Keratinocyte (primary cell): ENCODE measurements around the gene TECR. TPM values are rescaled to one million over a fixed set of nuclear protein-coding genes. Genes with fewer than 3 reads are reported as not detected.

Experiments used
- DNase-seq: peaks from one replicate; pipeline ENCODE4 v3.0.0-alpha.2; 2011; ENCODE audit warnings: low read depth, missing footprints, low spot score
- FAIRE-seq: peaks from 2 replicates; lab custom pipeline; 2011; peaks lifted over from hg19 to GRCh38; lab: Jason Lieb, UNC
- H2AFZ ChIP-seq: 2 replicates; pipeline ENCODE4 v1.6.0; 2012; ENCODE audit warnings: low read length, control low read depth, inconsistent platforms; ENCODE audit not compliant: control insufficient read depth
- H3K27ac ChIP-seq: 2 replicates; pipeline ENCODE4 v1.5.1; 2011; ENCODE audit warnings: low read length; ENCODE audit not compliant: control insufficient read depth, insufficient read depth
- H3K27me3 ChIP-seq: 3 replicates; pipeline ENCODE4 v1.6.0; 2011; ENCODE audit warnings: low read length; ENCODE audit not compliant: control insufficient read depth, insufficient read depth; ENCODE audit errors: extremely low read depth
- H3K36me3 ChIP-seq, 2 experiments: 2 replicates in 1 of 2; 3 replicates in 1 of 2; pipeline ENCODE4 v1.5.1; 2011; ENCODE audit warnings: low read length in 2 of 2, mild to moderate bottlenecking in 1 of 2; ENCODE audit not compliant: control insufficient read depth in 2 of 2, insufficient read depth in 2 of 2; ENCODE audit errors: extremely low read depth in 1 of 2
- H3K4me1 ChIP-seq: 3 replicates; pipeline ENCODE4 v1.5.1; 2011; ENCODE audit warnings: low read length; ENCODE audit not compliant: control insufficient read depth, insufficient read depth; ENCODE audit errors: extremely low read depth
- H3K4me2 ChIP-seq: 3 replicates; pipeline ENCODE4 v1.6.0; 2011; ENCODE audit warnings: low read depth, low read length; ENCODE audit not compliant: control insufficient read depth, insufficient read depth; ENCODE audit errors: extremely low read depth
- H3K4me3 ChIP-seq, 3 experiments: fragments of 200-600 bp in 1 of 3; sonication (generic) in 1 of 3; 2 replicates in 2 of 3; 3 replicates in 1 of 3; pipeline ENCODE4 v1.5.1; 2011 to 2016; ENCODE audit warnings: low read length in 3 of 3, mild to moderate bottlenecking in 3 of 3, control low read depth in 2 of 3, inconsistent platforms in 1 of 3, low read depth in 1 of 3, mixed read lengths in 1 of 3, mixed run types in 1 of 3, moderate library complexity in 1 of 3; ENCODE audit not compliant: control insufficient read depth in 2 of 3, insufficient read depth in 2 of 3; ENCODE audit errors: extremely low read depth in 1 of 3
- H3K79me2 ChIP-seq: 2 replicates; pipeline ENCODE4 v1.6.0; 2012; ENCODE audit warnings: low read length; ENCODE audit not compliant: control insufficient read depth, insufficient read depth
- H3K9ac ChIP-seq: 3 replicates; pipeline ENCODE4 v1.6.0; 2011; ENCODE audit warnings: low read length; ENCODE audit not compliant: control insufficient read depth, insufficient read depth; ENCODE audit errors: extremely low read depth
- H3K9me1 ChIP-seq: 3 replicates; pipeline ENCODE4 v1.6.0; 2011; ENCODE audit warnings: low read length; ENCODE audit not compliant: control insufficient read depth, insufficient read depth; ENCODE audit errors: extremely low read depth
- H3K9me3 ChIP-seq: 2 replicates; pipeline ENCODE4 v1.5.1; 2012; ENCODE audit warnings: low read depth, low read length; ENCODE audit not compliant: control insufficient read depth
- H4K20me1 ChIP-seq: 3 replicates; pipeline ENCODE4 v1.6.0; 2011; ENCODE audit warnings: low read length; ENCODE audit not compliant: control insufficient read depth, insufficient read depth; ENCODE audit errors: extremely low read depth
- EZH2 ChIP-seq: IDR thresholded peaks from one replicate; pipeline ENCODE4 v1.6.1; 2012; ENCODE audit warnings: inconsistent platforms, mild to moderate bottlenecking, low read length, moderate library complexity
- dilution Hi-C: fragments of 300-500 bp; cut with MboI; formaldehyde crosslinking; loops from one replicate; pipeline ENCODE4 v1.7.0; 2020; ENCODE audit warnings: low sequenced_read_pairs; ENCODE audit not compliant: extremely low pct_ligation_motif_present
- polyA plus RNA-seq, 5 experiments: library from polyadenylated mRNA; depleted of rRNA in 3 of 5; stranded (reverse) in 3 of 5; stranded (forward) in 1 of 5; unstranded in 1 of 5; fragments of >200 nt; gene quantifications; 1 replicate in 1 of 5; 2 replicates in 3 of 5; 3 replicates in 1 of 5; pipeline versions ENCODE4 v1.2.1 to v1.2.3, GENCODE V29; 2011 to 2012; ENCODE audit warnings: missing spikeins in 2 of 5, low read depth in 1 of 5, low replicate concordance in 1 of 5
- TF ChIP-seq, protein P1 (sequence below), 3 experiments: IDR thresholded peaks in 1 of 3; conservative IDR thresholded peaks in 1 of 3; optimal IDR thresholded peaks in 1 of 3; 2 replicates in 2 of 3; 3 replicates in 1 of 3; pipeline versions ENCODE3 to v1.5.1; 2011; ENCODE audit warnings: low read length in 3 of 3, mild to moderate bottlenecking in 3 of 3, moderate library complexity in 2 of 3, control low read depth in 1 of 3, inconsistent platforms in 1 of 3; ENCODE audit not compliant: insufficient read depth in 2 of 3; ENCODE audit errors: extremely low read depth in 1 of 3

TECR gene
- polyA plus RNA-seq, 1 donor (not counting 4 experiments of a cell fraction or from before 2014, with no cell fraction given) = 92.3 TPM

DNA sequence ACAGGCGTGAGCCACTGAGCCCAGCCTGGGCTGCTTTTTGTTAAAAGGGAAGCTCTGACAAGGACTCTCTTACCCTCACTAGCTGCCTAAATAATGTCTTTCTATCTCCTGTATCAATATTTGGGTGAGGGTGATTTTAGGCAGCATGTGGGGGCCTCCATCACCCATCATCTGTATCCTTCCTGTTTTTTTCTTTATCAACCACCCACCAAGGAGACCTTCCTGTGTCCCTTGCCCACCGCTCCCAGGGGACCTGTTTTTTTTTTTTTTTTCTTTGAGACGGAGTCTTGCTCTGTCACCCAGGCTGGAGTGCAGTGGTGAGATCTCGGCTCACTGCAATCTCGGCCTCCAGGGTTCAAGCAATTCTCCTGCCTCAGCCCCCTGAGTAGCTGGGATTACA is 47.9 kb downstream of the TECR start:
- no peaks in the 10 kb centered on the region for H3K36me3 ChIP-seq
- H3K79me2 ChIP-seq = no peaks in the 10 kb centered on the region
- H3K27me3 ChIP-seq = no peaks in the 10 kb centered on the region
- no peak for FAIRE-seq
- H3K9ac ChIP-seq = no peak overlapping the region
- H3K4me2 ChIP-seq = no peak overlapping the region
- DNase-seq = no peak
- no peaks in the 10 kb centered on the region for H3K9me1 ChIP-seq
- no peaks in the 10 kb centered on the region for H3K9me3 ChIP-seq
- H3K4me1 ChIP-seq = peaks cover 4% of the 10 kb centered on the region
- dilution Hi-C loops = no loop called here
- no peak for TF ChIP-seq EZH2
- TF ChIP-seq, protein P1, sequence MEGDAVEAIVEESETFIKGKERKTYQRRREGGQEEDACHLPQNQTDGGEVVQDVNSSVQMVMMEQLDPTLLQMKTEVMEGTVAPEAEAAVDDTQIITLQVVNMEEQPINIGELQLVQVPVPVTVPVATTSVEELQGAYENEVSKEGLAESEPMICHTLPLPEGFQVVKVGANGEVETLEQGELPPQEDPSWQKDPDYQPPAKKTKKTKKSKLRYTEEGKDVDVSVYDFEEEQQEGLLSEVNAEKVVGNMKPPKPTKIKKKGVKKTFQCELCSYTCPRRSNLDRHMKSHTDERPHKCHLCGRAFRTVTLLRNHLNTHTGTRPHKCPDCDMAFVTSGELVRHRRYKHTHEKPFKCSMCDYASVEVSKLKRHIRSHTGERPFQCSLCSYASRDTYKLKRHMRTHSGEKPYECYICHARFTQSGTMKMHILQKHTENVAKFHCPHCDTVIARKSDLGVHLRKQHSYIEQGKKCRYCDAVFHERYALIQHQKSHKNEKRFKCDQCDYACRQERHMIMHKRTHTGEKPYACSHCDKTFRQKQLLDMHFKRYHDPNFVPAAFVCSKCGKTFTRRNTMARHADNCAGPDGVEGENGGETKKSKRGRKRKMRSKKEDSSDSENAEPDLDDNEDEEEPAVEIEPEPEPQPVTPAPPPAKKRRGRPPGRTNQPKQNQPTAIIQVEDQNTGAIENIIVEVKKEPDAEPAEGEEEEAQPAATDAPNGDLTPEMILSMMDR (optimal IDR thresholded peaks at IDR 0.05 in 1 of 3, IDR thresholded peaks at IDR 0.05 in 1 of 3, conservative IDR thresholded peaks at IDR 0.05 in 1 of 3; ENCODE audit: extremely low read depth in 1 of 3, insufficient read depth in 2 of 3, low read length in 3 of 3) = no peak
- H3K27ac ChIP-seq = no peak overlapping the region
- no peaks in the 10 kb centered on the region for H4K20me1 ChIP-seq
- H2AFZ ChIP-seq = no peak overlapping the region
- H3K4me3 ChIP-seq = no peak overlapping the region

DNA sequence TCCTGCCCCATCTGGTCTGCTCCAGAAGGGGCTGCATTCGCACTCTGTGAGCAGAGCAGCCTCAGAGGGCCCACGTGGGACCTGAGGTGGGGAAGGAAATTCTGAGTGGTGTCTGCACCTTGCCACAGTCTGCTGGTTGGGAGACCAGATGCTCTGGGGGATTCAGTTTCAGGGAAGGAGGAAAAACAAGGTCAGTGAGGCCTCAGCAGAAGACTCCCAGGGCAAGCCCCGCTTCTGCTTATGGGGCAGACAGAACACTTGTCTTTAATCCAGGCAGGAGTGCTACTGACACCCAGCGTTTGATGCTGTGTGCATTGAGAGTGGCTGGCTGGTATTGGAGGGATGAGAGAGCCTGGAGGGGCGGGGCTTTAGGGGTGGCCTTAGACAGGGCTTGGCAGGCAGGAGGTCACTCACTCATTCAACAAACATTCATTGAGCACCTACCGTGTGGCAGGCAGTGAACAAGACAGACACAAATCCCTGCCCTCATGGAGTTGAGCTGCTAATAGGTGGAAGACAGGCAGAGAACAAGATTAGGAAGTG is 48.6 kb downstream of the TECR start:
- Histone ChIP-seq H3K27ac (no peak overlapping the region), H2AFZ (no peak overlapping the region), H3K79me2 (no peaks in the 10 kb centered on the region), H3K4me1 (peaks cover 4% of the 10 kb centered on the region), H3K9me1 (no peaks in the 10 kb centered on the region), H3K9ac (no peak overlapping the region), H3K36me3 (no peaks in the 10 kb centered on the region), H3K4me2 (no peak overlapping the region), H3K9me3 (no peaks in the 10 kb centered on the region), H4K20me1 (no peaks in the 10 kb centered on the region), H3K27me3 (no peaks in the 10 kb centered on the region), H3K4me3 (no peak overlapping the region)
- dilution Hi-C loops = no loop called here
- DNase-seq = no peak
- no peak for FAIRE-seq
- TF ChIP-seq EZH2 = no peak
- TF ChIP-seq, protein P1 (optimal IDR thresholded peaks at IDR 0.05 in 1 of 3, IDR thresholded peaks at IDR 0.05 in 1 of 3, conservative IDR thresholded peaks at IDR 0.05 in 1 of 3; ENCODE audit: extremely low read depth in 1 of 3, insufficient read depth in 2 of 3, low read length in 3 of 3) = no peak
